GM21717 (cell line): ENCODE results near the gene ERGIC1.
A peak's percentile ranks its signal among the peaks of the same experiment; 100 is the strongest.

Experiments
- ATAC-seq: cut with Tn5 transposase; IDR thresholded peaks from one replicate; pipeline ENCODE4 v1.9.1; 2021; ENCODE audit warnings: mild to moderate bottlenecking, moderate library complexity; ENCODE audit not compliant: unreplicated experiment

ERGIC1 gene

DNA sequence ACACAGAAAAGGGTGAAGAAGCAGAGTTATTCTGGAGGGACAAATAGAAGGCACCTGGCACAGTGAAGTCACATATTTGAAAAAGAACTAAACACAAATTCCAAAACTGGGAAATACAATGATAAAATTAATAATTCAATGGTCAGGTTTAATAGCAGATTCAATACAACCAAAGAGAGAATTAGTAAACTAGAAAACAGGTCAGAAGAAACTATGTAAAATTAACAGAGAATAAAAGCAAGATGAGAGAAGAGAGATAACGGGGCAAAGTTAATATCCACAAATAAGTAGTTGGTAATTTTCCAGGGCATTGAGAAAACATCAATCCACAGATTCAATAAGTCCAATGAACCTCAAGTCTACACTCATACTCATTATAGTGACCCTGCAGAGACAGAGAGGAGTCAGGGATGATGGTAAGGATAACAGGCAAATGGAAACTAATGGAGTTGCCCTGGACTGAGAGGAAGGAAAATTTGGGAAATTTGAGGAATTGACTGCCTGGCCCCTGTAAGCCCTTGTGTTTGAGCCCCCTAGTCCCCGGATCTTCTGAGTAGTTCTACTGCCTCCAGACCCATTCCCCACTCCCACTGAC is 8.3 kb upstream of the ERGIC1 start:
- ATAC-seq: no peak

DNA sequence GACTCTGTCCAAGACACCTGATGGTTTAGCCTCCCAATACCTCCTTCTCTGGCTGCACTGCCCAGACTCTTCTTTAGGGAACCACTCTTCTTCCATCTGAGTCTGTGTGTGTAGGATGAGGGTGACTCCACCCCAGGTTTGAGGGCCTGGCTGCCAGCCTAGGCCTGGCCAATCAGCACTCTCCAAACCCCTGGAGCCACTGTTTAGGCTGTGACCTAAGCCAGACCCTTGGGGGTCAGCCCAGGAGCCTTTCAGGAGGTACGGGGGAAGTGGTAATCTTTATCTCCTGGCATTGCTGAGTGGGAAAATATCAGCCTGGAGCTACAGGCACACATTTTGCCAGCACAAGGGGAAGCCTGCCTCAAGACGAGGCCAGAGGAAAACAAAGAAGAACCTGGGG is 6.2 kb upstream of the ERGIC1 start:
- ATAC-seq: no peak

DNA sequence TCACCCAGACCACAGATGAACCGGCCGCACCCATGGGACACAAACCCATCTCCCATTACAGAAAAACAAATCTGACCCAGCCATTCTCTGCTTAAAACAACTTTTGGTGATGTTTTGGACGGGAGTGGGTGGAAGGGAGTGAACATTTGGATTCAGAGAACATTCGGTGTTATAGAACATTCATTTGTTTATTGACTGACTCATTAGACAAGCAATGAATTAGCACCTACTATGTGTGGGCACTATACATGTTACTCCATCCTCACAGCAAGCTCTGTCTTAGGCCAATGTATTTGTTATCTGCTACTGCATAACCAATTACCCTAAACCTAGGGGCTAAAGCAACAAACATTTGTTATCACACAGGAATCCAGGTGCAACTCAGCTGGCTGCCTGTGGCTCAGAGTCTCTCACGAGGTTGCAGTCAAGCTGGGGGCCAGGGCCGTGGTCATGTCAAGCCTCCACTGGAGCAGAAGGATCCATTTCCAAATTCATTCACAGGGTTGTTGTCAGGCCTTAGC is 5.1 kb upstream of the ERGIC1 start:
- no peak for ATAC-seq

DNA sequence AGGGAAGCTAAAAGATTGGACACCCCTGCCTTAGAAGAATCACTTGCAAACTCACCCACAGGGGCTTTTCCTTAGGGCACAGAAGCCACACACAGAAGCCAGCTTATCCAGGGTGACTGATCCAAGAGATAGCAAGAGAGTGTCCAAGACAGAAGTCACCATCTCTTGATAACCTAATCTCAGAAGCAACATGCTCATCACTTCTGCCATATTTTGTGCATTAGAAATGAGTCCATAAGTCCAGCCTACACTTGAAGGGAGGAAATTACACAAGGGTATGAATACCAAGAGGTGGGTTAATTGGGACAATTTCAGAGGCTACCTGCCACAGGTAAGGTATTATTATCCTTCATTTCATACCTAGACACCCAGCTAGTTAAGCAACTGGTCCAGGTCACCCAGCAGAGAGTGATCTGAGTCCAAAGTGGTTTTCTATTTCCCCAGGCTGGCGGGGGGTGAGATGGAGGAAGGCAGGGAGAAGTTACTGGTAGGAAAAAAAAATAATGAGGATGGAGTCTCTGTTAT is 3.7 kb upstream of the ERGIC1 start:
- no peak for ATAC-seq

DNA sequence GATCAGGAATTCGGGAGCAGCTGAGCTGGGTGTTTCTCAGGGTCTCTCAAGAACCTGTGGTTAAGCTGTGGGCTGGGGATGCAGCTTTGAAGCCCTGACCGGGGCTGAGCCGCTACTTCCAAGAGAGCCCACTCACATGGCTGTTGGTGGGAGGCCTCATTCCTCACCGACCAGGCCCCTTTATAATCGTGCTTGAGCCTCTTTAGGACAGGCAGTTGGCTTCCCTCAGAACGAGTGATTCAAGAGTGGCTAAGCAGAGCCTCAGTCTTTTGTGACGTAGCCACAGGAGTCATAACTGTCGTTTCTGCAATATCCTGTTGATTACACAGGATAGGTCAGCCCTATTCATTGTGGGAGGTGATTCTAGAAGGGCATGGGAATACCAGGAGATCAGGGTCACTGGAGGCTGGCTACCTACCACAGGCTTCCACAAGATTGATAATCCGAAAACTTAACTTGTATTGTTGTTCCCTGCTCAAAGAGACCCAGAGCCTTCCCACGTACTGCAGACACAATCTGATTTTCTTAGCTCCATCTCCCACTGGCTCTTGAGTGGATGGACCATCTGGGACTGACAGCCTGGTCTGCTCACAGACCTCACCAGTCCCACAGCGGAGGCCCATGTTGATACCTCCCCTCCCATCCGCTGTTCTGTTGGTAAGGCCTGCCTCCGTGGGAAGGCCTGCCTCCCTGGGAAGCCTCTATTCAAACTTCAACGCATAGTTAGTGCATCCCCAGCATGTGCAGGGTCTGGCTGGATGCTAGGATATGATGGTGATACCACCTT is 3.0 kb upstream of the ERGIC1 start:
- no peak for ATAC-seq

DNA sequence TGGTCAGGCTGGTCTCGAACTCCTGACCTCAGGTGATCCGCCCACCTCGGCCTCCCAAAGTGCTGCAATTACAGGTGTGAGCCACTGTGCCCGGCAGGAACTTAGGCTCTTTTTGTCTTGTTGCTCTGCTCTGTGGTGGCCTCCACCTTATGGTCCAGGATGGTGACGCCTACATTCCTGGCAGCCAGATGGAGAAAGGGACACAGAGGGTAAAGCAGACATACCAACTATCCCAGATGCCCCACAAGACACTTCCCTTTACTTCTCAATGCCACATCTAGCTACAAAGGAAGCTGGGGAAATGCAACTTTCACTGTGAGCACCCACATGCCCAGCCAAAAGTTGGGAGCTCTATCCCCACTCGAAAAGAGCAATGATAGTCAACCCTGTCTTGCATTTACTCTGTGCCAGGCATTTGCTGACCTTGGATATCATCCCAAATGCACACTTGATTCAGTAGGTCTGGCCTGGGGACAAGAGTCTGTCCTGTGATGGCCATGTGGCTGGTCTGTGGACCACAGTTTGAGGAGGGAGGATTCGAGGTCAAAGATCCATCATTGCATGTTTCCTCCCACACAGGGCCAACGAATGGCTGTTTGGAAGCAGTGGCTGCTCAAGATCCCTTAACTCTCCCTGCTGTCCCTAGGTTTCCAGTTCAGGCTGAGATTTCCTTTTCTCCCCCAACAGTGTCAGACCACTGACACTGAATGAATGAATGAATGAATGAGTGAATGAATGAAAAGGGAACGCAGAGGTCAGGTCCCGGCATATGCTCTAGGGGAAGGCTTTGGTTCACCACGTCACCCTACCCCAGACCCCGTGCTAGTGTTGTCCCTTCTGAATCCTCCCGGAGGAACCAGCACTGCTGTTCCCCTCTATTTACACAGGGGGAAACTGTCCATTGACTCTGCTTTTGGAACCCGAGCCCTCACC is 1.4 kb upstream of the ERGIC1 start:
- ATAC-seq: no peak

DNA sequence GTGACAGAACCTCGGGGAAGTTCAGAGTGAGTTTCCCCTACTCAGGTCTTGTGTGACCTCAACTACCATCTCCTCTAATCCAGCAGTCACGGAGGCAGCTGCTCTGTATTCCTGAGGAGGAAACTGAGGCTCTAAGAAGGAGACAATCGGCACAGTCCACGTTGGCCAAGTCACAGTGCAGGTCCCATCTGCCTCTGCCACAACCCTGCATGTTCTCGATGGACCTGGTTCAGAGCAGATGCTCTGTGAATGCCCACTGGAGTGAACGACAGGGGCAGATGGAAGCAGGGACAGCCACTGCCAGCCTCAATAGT is 722 bp upstream of the ERGIC1 start:
- ATAC-seq: no peak

DNA sequence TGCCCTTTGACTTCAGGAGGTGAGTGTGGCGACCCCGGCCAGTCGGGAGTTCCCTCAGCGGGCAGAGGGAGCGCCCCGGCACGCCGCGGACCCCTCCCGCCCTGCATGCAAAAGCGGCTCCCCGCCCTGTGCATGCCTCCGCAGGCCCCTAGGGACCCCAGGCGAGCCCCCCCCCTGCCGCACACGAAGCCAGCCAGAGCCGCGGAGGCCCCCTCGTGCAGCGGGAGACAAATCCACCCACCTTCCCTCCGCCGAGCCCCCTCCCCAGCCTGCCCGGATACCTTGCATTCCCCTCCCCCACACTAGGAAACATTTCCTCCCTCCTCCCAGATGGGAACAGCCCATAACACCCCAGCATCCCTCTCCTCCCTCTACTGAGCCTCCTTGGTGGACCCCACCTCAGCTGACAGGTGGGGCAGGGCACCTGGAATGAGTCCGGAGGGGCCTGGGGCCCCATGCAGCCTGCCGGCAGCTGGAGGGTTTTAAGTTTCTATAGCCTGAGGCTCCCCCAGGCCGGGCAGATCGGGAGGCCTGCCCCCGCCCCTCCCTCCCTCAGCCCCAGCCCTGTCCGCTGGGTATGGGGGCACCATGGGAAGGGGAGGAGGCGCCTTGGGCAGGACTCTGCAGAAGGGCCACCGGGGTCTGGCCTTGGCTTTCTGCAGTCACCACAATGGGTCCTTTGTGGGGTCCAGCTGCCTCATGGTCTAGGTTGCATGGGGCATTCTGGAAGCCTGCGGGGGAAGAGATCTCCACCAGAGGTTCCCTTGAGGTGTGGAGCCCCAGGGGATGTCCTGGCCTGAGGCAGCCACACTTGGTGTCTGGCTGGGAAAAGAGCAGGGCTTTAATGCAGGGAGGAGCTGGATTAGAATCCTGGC is 601 bp downstream of the ERGIC1 start:
- ATAC-seq: peak; percentile 22

DNA sequence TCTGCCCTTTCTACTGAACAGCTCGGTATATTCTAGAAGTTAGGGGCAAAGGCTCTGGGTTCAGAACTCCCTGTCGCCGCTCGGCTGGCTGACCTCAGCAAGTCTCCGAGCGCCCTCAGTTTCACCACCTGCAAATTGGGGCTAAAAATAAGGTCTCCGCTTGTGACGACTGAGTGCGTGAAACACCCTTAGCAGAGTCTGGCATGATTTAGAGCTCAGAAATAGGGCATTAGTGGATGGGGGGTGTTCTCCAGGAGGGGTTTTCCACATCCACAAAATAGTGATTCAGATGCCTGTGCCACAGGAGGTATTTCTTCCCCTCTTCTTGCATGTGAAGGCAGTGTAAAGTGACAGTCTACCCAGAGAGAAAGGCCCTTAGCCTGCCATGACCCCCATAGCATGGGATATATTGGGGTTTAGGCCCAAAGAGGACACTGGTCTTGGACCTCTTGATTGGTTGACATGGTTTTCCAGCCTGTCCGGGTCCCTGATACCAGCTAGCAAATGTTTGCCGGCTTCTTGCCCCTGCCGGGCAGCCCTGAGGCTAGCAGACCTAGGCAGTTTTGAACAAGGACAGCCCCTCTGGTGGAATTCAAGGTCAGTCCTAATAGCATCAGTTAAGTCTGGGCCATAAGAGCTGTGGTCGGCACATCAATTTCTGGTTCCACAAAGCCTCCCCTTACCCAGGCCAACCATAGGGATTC is 1.4 kb downstream of the ERGIC1 start:
- peak; percentile 31 for ATAC-seq

DNA sequence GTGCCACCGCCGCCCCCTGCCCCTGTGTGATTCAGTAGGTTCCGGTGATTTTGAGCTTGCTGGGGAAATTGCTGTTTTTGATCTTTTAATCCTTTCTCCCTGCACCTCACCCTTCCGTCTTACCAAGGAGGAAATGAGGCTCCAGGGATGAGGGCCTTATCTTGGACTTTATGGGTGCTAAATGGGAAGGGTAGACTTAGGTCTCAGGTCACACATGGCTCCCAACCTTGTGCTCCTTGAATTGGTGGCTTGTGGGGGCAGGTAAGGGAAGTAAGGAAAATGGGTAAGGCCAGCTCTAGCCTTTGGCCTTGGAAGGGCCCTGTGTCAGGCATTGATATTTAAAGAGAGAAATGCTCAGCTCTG is 1.9 kb downstream of the ERGIC1 start:
- ATAC-seq: no peak

DNA sequence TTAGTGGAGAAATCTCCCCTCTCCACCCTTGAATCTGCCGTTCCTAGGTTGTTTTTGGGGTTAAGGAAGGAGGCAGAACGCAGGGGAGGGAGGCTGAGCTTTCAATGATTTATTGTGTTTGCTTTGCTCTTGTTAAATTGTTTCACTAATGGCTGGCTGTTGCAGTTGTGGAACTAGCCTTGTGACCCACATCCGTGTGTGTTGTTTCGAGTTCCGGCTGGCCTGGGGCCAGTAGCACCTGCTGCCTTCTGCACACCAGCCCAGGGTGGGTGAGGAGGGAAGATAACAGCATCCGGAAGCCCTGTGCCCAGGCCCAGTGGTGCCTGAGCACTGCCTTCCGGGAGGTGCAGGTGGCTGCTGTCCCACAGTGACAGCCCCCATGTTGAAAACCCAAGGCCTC is 3.6 kb downstream of the ERGIC1 start:
- peak; percentile 74 for ATAC-seq

DNA sequence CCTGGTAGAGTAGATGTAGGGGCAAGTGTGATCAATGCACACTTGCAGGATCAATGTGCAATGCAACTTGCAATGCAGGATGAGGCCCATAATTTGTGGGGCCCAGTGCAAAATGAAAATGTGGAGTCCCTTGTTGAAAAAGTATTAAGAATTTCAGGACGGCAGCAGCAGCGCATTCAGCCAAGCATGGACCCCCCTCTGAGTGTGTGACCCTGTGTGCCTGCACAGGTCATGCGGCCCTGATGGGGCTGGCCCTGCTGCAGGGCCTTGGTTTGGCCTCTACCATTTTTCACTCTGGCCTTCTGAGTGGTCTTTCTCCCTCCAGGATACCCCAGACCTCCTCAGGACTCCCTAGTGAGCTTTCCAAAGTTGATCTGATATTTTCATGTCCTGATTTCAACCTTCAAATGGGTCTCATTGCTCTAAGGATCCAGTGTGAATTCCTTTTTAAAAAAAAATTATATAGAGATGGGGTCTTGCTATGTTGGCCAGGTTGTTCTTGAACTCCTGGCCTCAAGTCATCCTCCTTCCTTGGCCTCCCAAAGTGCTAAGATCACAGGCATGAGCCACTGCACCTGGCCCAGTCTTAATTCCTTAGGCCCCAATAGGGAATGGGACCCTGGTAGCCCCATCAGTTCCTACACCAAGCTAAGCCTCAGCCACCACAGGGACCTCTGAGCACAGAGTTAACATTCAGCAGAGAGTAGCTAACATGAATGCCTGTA is 4.3 kb downstream of the ERGIC1 start:
- ATAC-seq: no peak

DNA sequence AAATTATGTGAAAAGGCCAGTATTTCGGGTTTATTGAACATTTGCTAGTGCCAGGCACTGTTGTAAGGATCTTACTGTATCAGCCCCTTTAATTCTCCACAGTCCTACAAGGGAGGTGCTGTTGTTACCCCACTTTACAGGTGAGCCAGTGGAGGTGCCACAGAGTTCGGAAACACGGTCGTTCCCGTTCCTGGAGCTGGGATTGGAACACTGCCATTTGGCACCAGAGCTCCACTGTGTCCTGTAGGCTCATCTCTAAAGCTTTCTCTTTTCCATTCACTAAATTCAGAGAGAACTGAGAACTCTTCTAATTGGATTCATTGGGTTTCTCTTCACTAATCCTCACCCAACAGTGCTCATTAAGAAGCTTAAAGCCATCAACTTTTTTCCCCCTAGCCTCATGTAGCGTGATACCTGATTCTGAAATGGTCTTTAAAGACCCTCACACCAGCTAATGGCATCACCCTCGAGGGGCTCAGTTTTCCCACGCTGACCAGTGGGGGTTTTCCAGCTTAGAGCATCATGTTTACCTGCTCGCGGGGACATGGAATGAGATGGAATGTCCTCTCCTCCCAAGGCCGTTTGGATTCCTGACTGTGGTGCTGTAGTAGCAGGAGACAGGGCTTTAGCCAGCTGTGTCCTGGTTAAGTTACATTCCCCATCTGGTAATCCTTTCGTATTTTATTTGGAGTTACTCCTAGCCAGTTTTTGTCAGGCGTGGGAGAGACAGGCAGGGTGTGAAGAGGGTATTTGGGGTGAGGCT is 5.8 kb downstream of the ERGIC1 start:
- ATAC-seq: no peak

DNA sequence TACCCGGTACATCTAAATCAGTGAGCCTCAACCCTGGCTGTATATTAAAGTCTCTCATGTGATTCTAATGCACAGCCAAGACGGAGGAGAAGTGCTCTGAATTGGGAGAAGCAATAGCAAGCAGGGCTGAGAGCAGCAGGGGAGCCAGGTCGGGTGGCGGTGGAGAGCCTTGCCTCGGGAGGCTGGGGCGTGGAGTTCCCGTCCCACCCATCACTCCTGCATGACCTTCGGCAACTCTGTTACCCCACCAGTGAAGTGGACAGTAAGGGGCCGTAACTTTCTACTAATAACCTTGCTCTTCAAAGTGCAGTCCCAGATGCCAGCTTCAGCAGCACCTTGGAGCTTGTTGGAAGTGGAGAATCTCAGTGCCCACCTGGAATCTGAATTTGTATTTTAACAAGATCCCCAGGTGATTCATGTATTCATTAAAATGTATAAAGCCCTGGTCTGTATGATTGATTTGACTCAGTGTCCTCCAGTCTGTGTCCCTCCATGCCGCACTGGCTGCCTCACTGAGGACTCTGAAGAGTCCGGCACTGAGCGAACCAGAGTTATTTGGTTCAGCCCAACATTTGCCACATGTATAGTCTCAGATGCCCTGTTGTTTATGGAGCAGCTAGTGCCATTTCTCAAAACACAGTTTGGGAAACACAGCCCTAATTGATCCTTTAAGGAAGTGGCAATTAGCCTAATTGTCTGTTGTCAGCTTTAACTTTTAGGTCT is 6.5 kb downstream of the ERGIC1 start:
- ATAC-seq: no peak

DNA sequence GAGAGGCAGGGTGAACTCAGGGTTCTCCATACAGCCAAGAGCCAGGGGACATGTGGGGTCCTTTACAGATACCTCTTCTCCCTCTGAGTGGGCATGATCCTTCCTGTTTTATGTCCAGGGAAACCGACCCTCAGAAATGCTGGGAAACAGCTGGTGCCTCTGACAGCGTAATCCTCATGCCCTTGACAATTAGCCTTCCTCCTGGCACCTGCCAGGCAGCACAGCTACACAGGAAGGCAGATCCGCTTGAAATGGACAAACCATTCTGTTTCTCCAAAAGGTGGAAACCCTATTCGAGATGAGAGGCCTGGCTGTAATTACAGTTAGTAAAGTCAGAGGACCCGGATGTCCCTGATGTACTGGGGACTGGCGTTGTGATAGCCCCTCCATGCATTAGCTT is 7.2 kb downstream of the ERGIC1 start:
- no peak for ATAC-seq

DNA sequence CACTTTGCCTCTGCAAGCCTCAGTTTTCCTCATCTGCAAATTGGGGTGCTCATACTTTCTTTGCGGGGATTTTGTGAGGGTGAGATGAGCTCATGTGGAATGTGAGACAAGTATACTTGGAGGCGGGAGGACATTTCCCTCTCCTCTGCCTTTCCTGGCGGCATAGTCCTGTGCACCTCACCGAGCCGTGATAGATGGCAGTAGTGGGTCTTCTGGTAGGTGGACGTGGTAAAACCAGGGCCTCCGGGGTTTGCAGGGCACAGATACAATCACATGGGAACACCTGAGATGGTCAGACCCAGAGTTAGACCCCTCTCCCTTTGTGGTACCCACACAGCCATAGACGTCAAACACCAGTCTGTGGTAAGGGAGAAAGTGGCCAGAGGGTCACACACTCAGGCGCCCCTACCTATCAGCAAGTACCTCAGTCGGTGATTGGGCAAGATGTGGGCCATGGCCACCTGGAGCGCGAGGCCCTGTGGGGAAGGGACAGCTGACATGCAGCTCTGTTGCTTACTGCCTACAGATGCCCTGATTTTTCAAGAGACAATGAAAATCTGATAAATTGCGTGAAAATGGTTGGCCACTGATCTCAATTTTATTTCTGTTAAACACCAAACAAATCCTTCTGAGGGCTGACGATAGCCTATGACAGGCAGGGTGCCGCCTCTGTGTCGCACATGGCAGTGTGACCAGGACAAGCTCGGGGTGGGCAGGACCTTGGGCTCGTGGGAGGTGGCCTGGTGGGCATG is 9.9 kb downstream of the ERGIC1 start:
- ATAC-seq: no peak

DNA sequence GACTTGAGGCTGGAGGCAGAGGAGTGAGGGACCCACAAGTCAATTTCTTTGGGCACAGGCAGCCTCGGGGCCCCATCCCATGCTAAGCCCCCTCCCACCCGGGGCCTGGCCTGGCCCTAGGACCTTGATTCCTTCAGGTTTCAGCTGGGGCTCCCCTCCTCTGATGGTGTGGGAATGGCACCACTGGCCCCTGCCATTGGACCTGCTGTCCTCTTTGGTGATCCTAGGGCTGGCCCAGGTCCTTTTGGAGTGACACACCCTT is 10.5 kb downstream of the ERGIC1 start:
- no peak for ATAC-seq
